Adipocyte (in vitro differentiated cells): Measurements from ENCODE around the gene CACTIN.
"Not testable (repeated sequence)": the region's sequence is repeated elsewhere in the genome, so short reads cannot be mapped to it uniquely, and the experiment has no call there.

Experiments used
- DNase-seq: peaks from one replicate; pipeline ENCODE4 v3.0.0-alpha.2; 2015; ENCODE audit warnings: low read depth
- H3K27me3 ChIP-seq: replicated peaks from 2 replicates; pipeline ENCODE4 v1.7.0; 2013; ENCODE audit warnings: mild to moderate bottlenecking, low read length, moderate library complexity; ENCODE audit not compliant: control insufficient read depth, insufficient read depth
- H3K36me3 ChIP-seq: 2 replicates; pipeline ENCODE4 v1.7.0; 2013; ENCODE audit warnings: low read length, mild to moderate bottlenecking, moderate library complexity; ENCODE audit not compliant: control insufficient read depth, insufficient read depth, severe bottlenecking
- H3K4me1 ChIP-seq: 2 replicates; pipeline ENCODE4 v1.7.0; 2013; ENCODE audit warnings: mild to moderate bottlenecking, low read length, moderate library complexity; ENCODE audit not compliant: control insufficient read depth, insufficient read depth
- H3K4me3 ChIP-seq: 2 replicates; pipeline ENCODE4 v1.7.0; 2013; ENCODE audit warnings: mild to moderate bottlenecking, low read length, moderate library complexity
- H3K9ac ChIP-seq: 2 replicates; pipeline ENCODE4 v1.7.0; 2013; ENCODE audit warnings: mild to moderate bottlenecking, low read length, moderate library complexity
- H3K9me3 ChIP-seq: 2 replicates; pipeline ENCODE4 v1.7.0; 2013; ENCODE audit warnings: mild to moderate bottlenecking, low read length, moderate library complexity; ENCODE audit not compliant: control insufficient read depth

CACTIN gene

DNA sequence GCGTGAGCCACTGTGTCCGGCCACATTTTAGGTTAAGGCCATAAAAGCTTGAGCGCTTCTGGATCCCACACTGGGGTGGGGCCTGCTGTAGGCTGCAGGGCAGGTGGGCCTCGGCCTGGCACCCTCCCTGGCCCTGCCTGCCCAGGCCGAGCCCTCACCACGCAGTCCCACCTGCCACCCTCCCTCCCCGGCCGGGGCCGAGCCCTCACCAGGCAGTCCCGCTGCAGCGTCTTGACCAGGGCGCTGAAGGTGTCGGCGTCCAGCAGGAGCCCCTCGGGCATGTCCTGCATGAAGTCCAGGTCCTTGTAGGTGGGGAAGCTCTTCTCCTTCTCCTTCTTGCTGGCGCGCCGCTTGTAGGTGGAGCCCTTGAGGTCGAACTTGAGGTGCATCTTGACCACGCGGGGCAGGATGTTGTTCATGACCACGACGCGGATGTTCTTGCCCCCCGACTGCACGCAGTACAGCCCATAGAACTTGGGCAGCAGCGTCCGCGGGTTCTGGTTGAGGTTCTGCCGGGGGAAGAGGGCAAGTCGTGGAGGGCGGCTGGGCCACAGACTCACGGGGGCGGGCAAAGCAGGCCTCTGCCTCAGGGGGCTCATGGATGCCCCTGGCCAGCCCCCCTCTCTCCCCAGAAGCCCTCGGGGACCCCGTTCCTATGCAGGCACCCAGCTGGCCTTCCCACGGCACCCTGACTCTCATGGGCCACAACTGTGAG lies 26.6 kb upstream of the CACTIN start:
- H3K27me3 ChIP-seq = no peaks in the 10 kb centered on the region
- no peak overlapping the region for H3K4me3 ChIP-seq
- H3K9me3 ChIP-seq = no peaks in the 10 kb centered on the region
- H3K36me3 ChIP-seq = peaks cover 38% of the 10 kb centered on the region
- peaks cover 7% of the 10 kb centered on the region for H3K4me1 ChIP-seq
- no peak overlapping the region for H3K9ac ChIP-seq
- no peak for DNase-seq

- no peak for DNase-seq
- Histone ChIP-seq H3K36me3 (peaks cover 30% of the 10 kb centered on the region), H3K27me3 (no peaks in the 10 kb centered on the region), H3K9me3 (no peaks in the 10 kb centered on the region), H3K9ac (no peak overlapping the region), H3K4me1 (peaks cover 7% of the 10 kb centered on the region), H3K4me3 (no peak overlapping the region)
These were observed 25.8 kb upstream of the CACTIN start for GRCh38 chr19:3652422-3652821.

- no peak for DNase-seq
- H3K9ac ChIP-seq = no peak overlapping the region
- H3K4me3 ChIP-seq = no peak overlapping the region
- H3K9me3 ChIP-seq = no peaks in the 10 kb centered on the region
- peaks cover 23% of the 10 kb centered on the region for H3K36me3 ChIP-seq
- peaks cover 7% of the 10 kb centered on the region for H3K4me1 ChIP-seq
- no peaks in the 10 kb centered on the region for H3K27me3 ChIP-seq
These were observed 25.1 kb upstream of the CACTIN start for GRCh38 chr19:3651684-3652083.

GRCh38 chr19:3649888-3650287 lies 23.3 kb upstream of the CACTIN start:
- no peak for DNase-seq
- Histone ChIP-seq H3K9me3 (no peaks in the 10 kb centered on the region), H3K4me3 (no peak overlapping the region), H3K27me3 (no peaks in the 10 kb centered on the region), H3K4me1 (peaks cover 2% of the 10 kb centered on the region), H3K36me3 (peaks cover 27% of the 10 kb centered on the region), H3K9ac (no peak overlapping the region)

DNA sequence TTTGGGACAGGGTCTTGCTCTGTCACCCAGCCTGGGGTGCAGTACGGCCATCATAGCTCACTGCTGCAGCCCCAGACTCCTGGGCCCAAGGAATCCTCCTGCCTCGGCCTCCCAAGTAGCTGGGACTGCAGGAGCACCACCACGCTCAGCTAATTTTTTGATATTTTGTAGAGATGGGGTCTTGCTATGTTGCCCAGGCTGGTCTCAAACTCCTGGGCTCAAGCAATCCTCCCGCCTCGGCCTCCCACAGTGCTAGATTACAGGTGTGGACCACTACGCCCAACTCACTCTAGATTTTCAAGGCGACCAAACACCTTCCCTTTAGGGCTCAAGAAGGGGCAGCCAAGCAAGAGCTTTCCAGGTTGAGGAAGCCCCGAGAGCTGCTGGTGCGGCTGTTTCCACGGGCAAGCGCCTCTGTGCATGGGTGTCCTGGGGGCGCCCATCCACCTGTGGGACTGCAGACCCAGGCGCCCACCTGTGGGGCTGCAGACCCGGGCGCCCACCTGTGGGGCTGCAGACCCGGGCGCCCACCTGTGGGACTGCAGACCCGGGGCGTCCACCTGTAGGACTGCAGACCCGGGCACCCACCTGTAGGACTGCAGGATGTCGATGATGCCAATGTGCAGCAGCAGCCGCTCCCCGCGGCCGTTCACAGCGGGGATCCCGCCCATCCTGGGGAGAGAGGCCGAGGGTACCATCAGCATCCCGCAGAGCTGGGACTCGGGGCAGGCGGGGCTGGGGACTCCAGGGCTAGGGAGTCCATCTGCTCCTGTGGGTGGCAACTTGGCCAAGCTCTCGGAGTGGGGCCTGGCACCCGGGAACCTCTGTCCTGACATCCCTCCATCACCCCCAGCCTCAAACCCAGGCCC lies 21.7 kb upstream of the CACTIN start:
- H3K9ac ChIP-seq = no peak overlapping the region
- no peak overlapping the region for H3K4me3 ChIP-seq
- H3K9me3 ChIP-seq = no peaks in the 10 kb centered on the region
- DNase-seq = no peak
- no peaks in the 10 kb centered on the region for H3K27me3 ChIP-seq
- H3K4me1 ChIP-seq = peaks cover 3% of the 10 kb centered on the region
- peaks cover 28% of the 10 kb centered on the region for H3K36me3 ChIP-seq

DNA sequence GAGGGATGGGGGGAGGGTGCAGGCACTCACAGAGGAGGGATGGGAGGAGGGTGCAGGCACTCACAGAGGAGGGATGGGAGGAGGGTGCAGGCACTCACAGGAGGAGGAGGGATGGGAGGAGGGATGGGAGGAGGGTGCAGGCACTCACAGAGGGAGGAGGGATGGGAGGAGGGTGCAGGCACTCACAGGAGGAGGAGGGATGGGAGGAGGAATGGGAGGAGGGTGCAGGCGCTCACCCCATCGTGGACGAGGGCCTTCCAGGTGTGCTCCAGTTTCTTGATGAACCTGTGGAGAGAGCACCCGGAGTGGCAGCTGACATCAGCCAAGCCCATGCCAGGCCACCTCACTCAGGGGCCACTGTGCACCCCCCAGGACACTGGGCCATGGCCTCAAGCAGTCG lies 20.5 kb upstream of the CACTIN start:
- H3K9ac ChIP-seq, DNase-seq, H3K4me1 ChIP-seq, H3K9me3 ChIP-seq, H3K27me3 ChIP-seq, H3K4me3 ChIP-seq: not testable (repeated sequence)
- peaks cover 23% of the 10 kb centered on the region for H3K36me3 ChIP-seq

GRCh38 chr19:3646336-3647092 lies 19.9 kb upstream of the CACTIN start:
- H3K4me1 ChIP-seq = peaks cover 3% of the 10 kb centered on the region

DNA sequence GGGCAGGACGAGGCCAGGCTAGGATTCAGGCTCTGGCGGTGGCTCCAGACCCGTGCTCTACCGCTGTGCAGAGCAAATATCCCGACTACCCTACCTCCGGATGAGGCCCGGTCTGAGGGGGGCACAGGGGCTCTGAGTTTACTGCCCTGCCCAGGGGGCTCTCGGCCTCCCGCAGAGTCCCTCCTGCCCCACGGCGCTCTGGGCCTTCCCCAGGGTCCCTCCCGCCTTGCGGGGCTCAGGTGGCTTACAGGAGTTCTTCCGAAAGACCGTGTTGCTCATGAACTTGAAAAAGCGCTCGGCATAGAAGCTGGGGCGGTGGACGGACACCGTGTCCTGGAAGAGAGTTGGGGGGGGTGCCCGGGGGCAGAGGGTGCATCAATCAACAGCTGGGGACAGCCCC lies 19.1 kb upstream of the CACTIN start:
- H3K4me3 ChIP-seq = no peak overlapping the region
- H3K27me3 ChIP-seq = no peaks in the 10 kb centered on the region
- peaks cover 24% of the 10 kb centered on the region for H3K36me3 ChIP-seq
- DNase-seq = no peak
- H3K9ac ChIP-seq = no peak overlapping the region
- no peaks in the 10 kb centered on the region for H3K9me3 ChIP-seq
- peaks cover 3% of the 10 kb centered on the region for H3K4me1 ChIP-seq

More at GRCh38 chr19:3646336-3647092, 19.9 kb upstream of the CACTIN start:
- H3K27me3 ChIP-seq = no peaks in the 10 kb centered on the region
- H3K4me3 ChIP-seq = no peak overlapping the region
- H3K36me3 ChIP-seq = peaks cover 24% of the 10 kb centered on the region
- no peak for DNase-seq
- no peak overlapping the region for H3K9ac ChIP-seq
- H3K9me3 ChIP-seq = no peaks in the 10 kb centered on the region

DNA sequence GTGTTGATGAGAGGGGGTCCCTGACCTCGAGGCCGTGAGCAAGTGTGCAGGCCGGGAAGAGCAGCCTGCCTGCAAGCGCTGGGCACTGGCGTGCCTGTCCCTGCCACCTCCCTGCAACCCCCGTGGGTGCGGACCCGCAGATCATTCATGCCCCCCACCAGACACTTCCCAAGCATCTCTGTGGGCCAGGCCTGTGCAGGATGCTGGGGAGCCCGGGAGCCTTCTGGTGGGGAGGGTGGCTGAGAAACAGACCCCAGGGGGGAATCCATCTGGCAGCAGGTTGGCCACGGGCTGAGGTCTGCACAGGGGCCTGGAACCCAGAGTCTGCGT lies 18.4 kb upstream of the CACTIN start:
- Histone ChIP-seq H3K9me3 (no peaks in the 10 kb centered on the region), H3K4me1 (peaks cover 3% of the 10 kb centered on the region), H3K9ac (no peak overlapping the region), H3K27me3 (no peaks in the 10 kb centered on the region), H3K36me3 (peaks cover 24% of the 10 kb centered on the region), H3K4me3 (no peak overlapping the region)
- no peak for DNase-seq

GRCh38 chr19:3644351-3645066 lies 17.9 kb upstream of the CACTIN start:
- Histone ChIP-seq H3K4me3 (no peak overlapping the region), H3K4me1 (peaks cover 3% of the 10 kb centered on the region), H3K27me3 (no peaks in the 10 kb centered on the region), H3K9ac (no peak overlapping the region), H3K36me3 (peaks cover 28% of the 10 kb centered on the region), H3K9me3 (no peaks in the 10 kb centered on the region)
- no peak for DNase-seq
